Fibroblast of mammary gland (primary cell): ENCODE data around the gene SDC4.

Experiments
- DNase-seq: peaks from one replicate; pipeline ENCODE4 v3.0.0-alpha.2; 2010; ENCODE audit warnings: low read depth
- H3K4me3 ChIP-seq: 2 replicates; pipeline ENCODE4 v1.5.1; 2011; ENCODE audit warnings: low read depth, mild to moderate bottlenecking, low read length, moderate library complexity; ENCODE audit not compliant: control insufficient read depth
- CTCF ChIP-seq: conservative IDR thresholded peaks from 2 replicates; pipeline ENCODE4 v1.5.1; 2011; ENCODE audit warnings: low read depth, low read length, inconsistent platforms; ENCODE audit not compliant: control insufficient read depth, insufficient read depth

SDC4 gene

GRCh38 chr20:45347936-45348778 lies at the start of gene SDC4:
Gene SDC4, minus strand, starts transcription at chr20:45348424. Its CDS starts 40 bp downstream, at chr20:45348384.
- DNase-seq: peak; percentile 45
- H3K4me3 ChIP-seq: peak within 1 kb of the TSS; percentile 82
- no peak for TF ChIP-seq CTCF

- no peak for TF ChIP-seq CTCF
Measured at GRCh38 chr20:45395114-45395415, 46.8 kb upstream of the SDC4 start.

GRCh38 chr20:45394221-45395113 lies 46.2 kb upstream of the SDC4 start:
- H3K4me3 ChIP-seq: no peak overlapping the region
- no peak for DNase-seq
- no peak for TF ChIP-seq CTCF

More at GRCh38 chr20:45395114-45395415, 46.8 kb upstream of the SDC4 start:
- DNase-seq: no peak
- no peak overlapping the region for H3K4me3 ChIP-seq

GRCh38 chr20:45392733-45393132 lies 44.5 kb upstream of the SDC4 start:
- H3K4me3 ChIP-seq: no peak overlapping the region
- no peak for TF ChIP-seq CTCF
- no peak for DNase-seq

- no peak for TF ChIP-seq CTCF
- DNase-seq: no peak
- H3K4me3 ChIP-seq: no peak overlapping the region
Measured at GRCh38 chr20:45391559-45391958, 43.3 kb upstream of the SDC4 start.

GRCh38 chr20:45390931-45391330 lies 42.7 kb upstream of the SDC4 start:
- no peak for TF ChIP-seq CTCF
- no peak overlapping the region for H3K4me3 ChIP-seq
- DNase-seq: no peak
